OCI-LY3 (cell line): Measurements from ENCODE around the gene OR2L5.

Experiments
- EZH2phosphoT487 ChIP-seq: fragments of 200-600 bp; shearing (Covaris generic); IDR thresholded peaks from 2 replicates; pipeline ENCODE4 v1.6.1; 2018; ENCODE audit warnings: antibody characterized with exemption, mixed run types, low read depth
- TF ChIP-seq, protein P1 (sequence below): fragments of 200-600, 300-600 bp; sonication (generic); IDR thresholded peaks from 2 replicates; pipeline ENCODE4 v1.5.1; 2014; ENCODE audit warnings: antibody characterized with exemption, low read length, low read depth

DNA sequence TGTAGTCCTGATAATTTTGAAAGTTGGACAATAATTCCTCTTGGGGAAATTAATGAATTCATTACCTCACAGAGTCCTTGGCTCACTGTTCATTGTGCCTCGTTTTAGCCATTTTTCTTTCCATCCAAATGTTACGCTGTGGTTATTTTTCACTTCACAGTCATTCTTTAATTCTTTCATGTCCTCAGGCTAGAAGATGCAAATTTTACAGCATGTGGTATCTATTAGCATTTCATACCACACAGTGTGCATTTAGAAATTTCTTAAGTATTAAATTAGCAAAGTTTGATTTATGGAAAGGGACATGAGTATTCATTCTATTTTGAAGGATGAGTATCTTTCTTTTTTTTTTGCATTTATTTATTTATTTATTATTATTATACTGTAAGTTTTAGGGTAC is 51.6 kb downstream of the OR2L5 start:
- TF ChIP-seq, protein P1, sequence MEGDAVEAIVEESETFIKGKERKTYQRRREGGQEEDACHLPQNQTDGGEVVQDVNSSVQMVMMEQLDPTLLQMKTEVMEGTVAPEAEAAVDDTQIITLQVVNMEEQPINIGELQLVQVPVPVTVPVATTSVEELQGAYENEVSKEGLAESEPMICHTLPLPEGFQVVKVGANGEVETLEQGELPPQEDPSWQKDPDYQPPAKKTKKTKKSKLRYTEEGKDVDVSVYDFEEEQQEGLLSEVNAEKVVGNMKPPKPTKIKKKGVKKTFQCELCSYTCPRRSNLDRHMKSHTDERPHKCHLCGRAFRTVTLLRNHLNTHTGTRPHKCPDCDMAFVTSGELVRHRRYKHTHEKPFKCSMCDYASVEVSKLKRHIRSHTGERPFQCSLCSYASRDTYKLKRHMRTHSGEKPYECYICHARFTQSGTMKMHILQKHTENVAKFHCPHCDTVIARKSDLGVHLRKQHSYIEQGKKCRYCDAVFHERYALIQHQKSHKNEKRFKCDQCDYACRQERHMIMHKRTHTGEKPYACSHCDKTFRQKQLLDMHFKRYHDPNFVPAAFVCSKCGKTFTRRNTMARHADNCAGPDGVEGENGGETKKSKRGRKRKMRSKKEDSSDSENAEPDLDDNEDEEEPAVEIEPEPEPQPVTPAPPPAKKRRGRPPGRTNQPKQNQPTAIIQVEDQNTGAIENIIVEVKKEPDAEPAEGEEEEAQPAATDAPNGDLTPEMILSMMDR = no peak
- TF ChIP-seq EZH2phosphoT487 = no peak
